Ovary (tissue), 3 donors: ENCODE measurements around the gene ZNF844.

Experiments used
- CTCF ChIP-seq, 3 donors: fragments of 450-650 bp in 2 of 3; fragments of 200-600 bp in 1 of 3; IDR thresholded peaks; one replicate each; pipeline versions ENCODE4 v1.5.1 to v1.8.0; 2016 to 2022; ENCODE audit warnings: antibody characterized with exemption in 3 of 3, mild to moderate bottlenecking in 1 of 3
- EP300 ChIP-seq: sonication (generic); formaldehyde crosslinking; IDR thresholded peaks from one replicate; pipeline ENCODE4 v1.6.1; 2017; ENCODE audit warnings: antibody characterized with exemption
- POLR2A ChIP-seq: fragments of 450-650 bp; IDR thresholded peaks from one replicate; pipeline ENCODE4 v1.6.1; 2017; ENCODE audit warnings: antibody characterized with exemption, mild to moderate bottlenecking, moderate library complexity
- donor health status: DM: no; HTN: no; CAD: no.

GRCh38 chr19:12052091-12052496, 12.4 kb upstream of the ZNF844 start:
- TF ChIP-seq CTCF (IDR thresholded peaks at IDR 0.05), result no peak
- TF ChIP-seq POLR2A, result no peak
- no peak for TF ChIP-seq EP300
